Hepatocyte (in vitro differentiated cells): ENCODE results near the gene GAGE12G. TPM values are rescaled to one million over a fixed set of nuclear protein-coding genes. Genes with fewer than 3 reads are reported as not detected.

Experiments used
- polyA plus RNA-seq: library from polyadenylated mRNA; unstranded; fragments of >200 nt; fragmentation: Nextera tagmentation; extraction: Ambion mirVana; gene quantifications from 2 replicates; pipeline ENCODE4 v1.2.1, GENCODE V29; 2016
- small RNA-seq: library from RNA; depleted of rRNA; stranded (forward); fragments of <200 nt; gene quantifications from one replicate; pipeline ENCODE3, GENCODE V24; 2014
- total RNA-seq: library from RNA; depleted of rRNA; stranded (reverse); fragments of >200 nt; gene quantifications from 2 replicates; pipeline ENCODE4 v1.2.3, GENCODE V29; 2014

The GAGE12G gene
- total and polyA plus RNA-seq, 2 experiments from 2014 or later: not detected

Small RNAs within 50 kb of the gene (small RNA-seq; reads per million reads assigned to genes)
- not detected for gene GAGE12B

Other genes starting within 250 kb of the GAGE12G start
- not detected in 2 replicates for gene GAGE12J, start 248.4 kb upstream of the GAGE12G start, total RNA-seq
- not detected in 2 replicates for gene GAGE12J, start 248.4 kb upstream of the GAGE12G start, polyA plus RNA-seq
- gene GAGE13, start 238.8 kb upstream of the GAGE12G start, total RNA-seq: not detected in 2 replicates
- not detected in 2 replicates for gene GAGE13, start 238.8 kb upstream of the GAGE12G start, polyA plus RNA-seq
- not detected in 2 replicates for gene GAGE12C, start 38.2 kb upstream of the GAGE12G start, total RNA-seq
- not detected in 2 replicates for gene GAGE12C, start 38.2 kb upstream of the GAGE12G start, polyA plus RNA-seq
- not detected in 2 replicates for gene GAGE12D, start 28.7 kb upstream of the GAGE12G start, total RNA-seq
- not detected in 2 replicates for gene GAGE12D, start 28.7 kb upstream of the GAGE12G start, polyA plus RNA-seq
- not detected in 2 replicates for gene GAGE12E, start 19.1 kb upstream of the GAGE12G start, total RNA-seq
- gene GAGE12E, start 19.1 kb upstream of the GAGE12G start, polyA plus RNA-seq: not detected in 2 replicates
- not detected in 2 replicates for gene GAGE12F, start 9.6 kb upstream of the GAGE12G start, total RNA-seq
- gene GAGE12F, start 9.6 kb upstream of the GAGE12G start, polyA plus RNA-seq: not detected in 2 replicates
- gene GAGE12H, start 9.5 kb downstream of the GAGE12G start, total RNA-seq: not detected in 2 replicates
- not detected in 2 replicates for gene GAGE12H, start 9.5 kb downstream of the GAGE12G start, polyA plus RNA-seq
- not detected in 2 replicates for gene GAGE2A, start 19.1 kb downstream of the GAGE12G start, total RNA-seq
- not detected in 2 replicates for gene GAGE2A, start 19.1 kb downstream of the GAGE12G start, polyA plus RNA-seq
- not detected in 2 replicates for gene GAGE1, start 28.6 kb downstream of the GAGE12G start, total RNA-seq
- gene GAGE1, start 28.6 kb downstream of the GAGE12G start, polyA plus RNA-seq: not detected in 2 replicates
- gene PAGE1, start 125.6 kb downstream of the GAGE12G start, total RNA-seq: not detected in 2 replicates
- gene PAGE1, start 125.6 kb downstream of the GAGE12G start, polyA plus RNA-seq: not detected in 2 replicates